ENCODE results near the gene NUP93. TPM values are rescaled to one million over a fixed set of nuclear protein-coding genes. Genes with fewer than 3 reads are reported as not detected.

Gene NUP93
- total RNA-seq, 1 donor from 2014 or later: 81.7 TPM

DNA sequence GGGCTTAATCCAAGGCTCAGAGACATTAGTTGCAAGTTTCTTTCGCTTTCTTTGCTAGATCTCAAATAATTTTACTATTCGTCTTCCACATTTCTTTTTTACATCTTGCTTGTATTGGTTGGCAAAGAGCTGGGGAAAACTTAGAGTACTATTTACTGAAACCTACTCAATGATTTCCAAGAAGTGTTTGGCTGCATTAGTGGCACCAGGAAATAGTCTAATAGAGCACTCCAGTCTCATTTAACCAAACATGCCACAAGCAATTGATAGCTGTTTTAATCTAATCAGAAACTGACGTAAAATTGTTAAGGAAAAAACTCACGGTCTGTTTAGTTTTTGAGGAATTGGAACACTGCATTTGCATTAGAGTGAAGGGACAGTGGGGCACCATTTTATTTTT, 29.0 kb downstream of the NUP93 start:
- H3K9me3 Mint-ChIP-seq (ENCODE audit: unreplicated experiment): peaks cover 5% of the 10 kb centered on the region
- H3K4me1 Mint-ChIP-seq (ENCODE audit: unreplicated experiment): peaks cover 4% of the 10 kb centered on the region
- H3K27ac Mint-ChIP-seq (ENCODE audit: unreplicated experiment): no peak overlapping the region
- H3K36me3 Mint-ChIP-seq (ENCODE audit: unreplicated experiment): peaks cover 25% of the 10 kb centered on the region
- H3K27me3 Mint-ChIP-seq (ENCODE audit: unreplicated experiment): no peaks in the 10 kb centered on the region
- DNase-seq (ENCODE audit: extremely low spot score, unreplicated experiment): no peak
- no peak for TF ChIP-seq CTCF (IDR thresholded peaks at IDR 0.05)
- H3K4me3 Mint-ChIP-seq (ENCODE audit: unreplicated experiment): no peak overlapping the region

- no peak overlapping the region for H3K27ac Mint-ChIP-seq (ENCODE audit: unreplicated experiment)
- H3K4me3 Mint-ChIP-seq (ENCODE audit: unreplicated experiment): no peak overlapping the region
- H3K4me1 Mint-ChIP-seq (ENCODE audit: unreplicated experiment): peaks cover 4% of the 10 kb centered on the region
- no peaks in the 10 kb centered on the region for H3K27me3 Mint-ChIP-seq (ENCODE audit: unreplicated experiment)
- H3K36me3 Mint-ChIP-seq (ENCODE audit: unreplicated experiment): peaks cover 28% of the 10 kb centered on the region
- DNase-seq (ENCODE audit: extremely low spot score, unreplicated experiment): no peak
- no peaks in the 10 kb centered on the region for H3K9me3 Mint-ChIP-seq (ENCODE audit: unreplicated experiment)
- TF ChIP-seq CTCF (IDR thresholded peaks at IDR 0.05): no peak
Observed at GRCh38 chr16:56763291-56763916, 33.5 kb downstream of the NUP93 start.

DNA sequence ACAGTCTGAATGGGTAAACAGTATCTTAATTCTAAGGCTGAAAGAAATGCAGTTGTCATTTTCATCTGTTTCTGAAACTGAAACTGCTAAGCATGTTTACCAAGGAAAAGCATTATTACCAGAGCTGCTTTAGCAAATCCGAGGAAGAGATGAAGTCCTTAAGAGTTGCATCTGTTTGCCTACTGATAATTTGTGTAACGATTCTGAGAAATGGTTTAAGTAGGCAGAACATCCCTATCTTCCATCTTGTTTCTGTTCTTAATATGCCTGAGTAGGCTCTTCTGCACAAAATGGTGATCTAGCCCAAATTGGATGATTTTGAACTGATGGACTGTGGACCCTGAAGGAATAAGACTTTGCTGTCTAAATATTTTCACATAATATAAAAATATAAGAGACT, 34.9 kb downstream of the NUP93 start:
- DNase-seq (ENCODE audit: extremely low spot score, unreplicated experiment): no peak
- Mint-ChIP-seq H3K36me3 (ENCODE audit: unreplicated experiment) (peaks cover 16% of the 10 kb centered on the region), H3K9me3 (ENCODE audit: unreplicated experiment) (no peaks in the 10 kb centered on the region), H3K4me3 (ENCODE audit: unreplicated experiment) (no peak overlapping the region), H3K27me3 (ENCODE audit: unreplicated experiment) (no peaks in the 10 kb centered on the region), H3K4me1 (ENCODE audit: unreplicated experiment) (peaks cover 4% of the 10 kb centered on the region), H3K27ac (ENCODE audit: unreplicated experiment) (no peak overlapping the region)
- no peak for TF ChIP-seq CTCF (IDR thresholded peaks at IDR 0.05)

DNA sequence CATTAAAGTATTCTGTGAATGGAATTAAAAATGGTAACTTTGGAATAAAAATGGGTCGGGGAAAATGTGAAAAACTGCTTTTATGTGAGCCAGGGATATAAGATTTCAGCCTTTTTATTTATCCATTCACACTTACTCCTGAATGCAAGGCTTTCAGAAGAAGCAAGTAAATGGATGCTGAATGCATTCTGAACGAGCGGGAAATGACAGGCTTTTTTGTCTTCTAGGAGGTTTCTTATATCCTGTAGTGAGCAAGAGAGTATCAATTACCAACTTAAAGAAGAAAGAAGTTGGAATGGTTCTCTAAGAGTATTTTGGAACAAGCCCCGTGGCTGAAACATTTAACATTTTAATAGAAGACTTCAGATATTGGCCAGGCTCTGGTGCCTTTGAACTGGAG, 36.0 kb downstream of the NUP93 start:
- no peaks in the 10 kb centered on the region for H3K9me3 Mint-ChIP-seq (ENCODE audit: unreplicated experiment)
- peaks cover 4% of the 10 kb centered on the region for H3K4me1 Mint-ChIP-seq (ENCODE audit: unreplicated experiment)

GRCh38 chr16:56767024-56767423, 37.1 kb downstream of the NUP93 start:
- Mint-ChIP-seq H3K4me3 (ENCODE audit: unreplicated experiment) (no peak overlapping the region), H3K27ac (ENCODE audit: unreplicated experiment) (no peak overlapping the region), H3K36me3 (ENCODE audit: unreplicated experiment) (peaks cover 10% of the 10 kb centered on the region), H3K4me1 (ENCODE audit: unreplicated experiment) (peaks cover 13% of the 10 kb centered on the region), H3K9me3 (ENCODE audit: unreplicated experiment) (no peaks in the 10 kb centered on the region), H3K27me3 (ENCODE audit: unreplicated experiment) (no peaks in the 10 kb centered on the region)
- no peak for TF ChIP-seq CTCF (IDR thresholded peaks at IDR 0.05)
- no peak for DNase-seq (ENCODE audit: extremely low spot score, unreplicated experiment)

More for the DNA sequence above, 36.0 kb downstream of the NUP93 start:
- no peak for TF ChIP-seq CTCF (IDR thresholded peaks at IDR 0.05)
- no peak overlapping the region for H3K4me3 Mint-ChIP-seq (ENCODE audit: unreplicated experiment)
- H3K27ac Mint-ChIP-seq (ENCODE audit: unreplicated experiment): no peak overlapping the region
- no peaks in the 10 kb centered on the region for H3K27me3 Mint-ChIP-seq (ENCODE audit: unreplicated experiment)
- no peak for DNase-seq (ENCODE audit: extremely low spot score, unreplicated experiment)
- H3K36me3 Mint-ChIP-seq (ENCODE audit: unreplicated experiment): peaks cover 15% of the 10 kb centered on the region
